GM12878 (cell line): ENCODE results near the gene PNRC1. TPM values are rescaled to one million over a fixed set of nuclear protein-coding genes. Genes with fewer than 3 reads are reported as not detected.

Source experiments
- ATAC-seq: fragments of 200-7000 bp; cut with Tn5 transposase; 3 replicates; pipeline ENCODE4 v1.9.1; 2020; ENCODE audit warnings: mild to moderate bottlenecking, moderate library complexity
- BruUV-seq: library from RNA; stranded (reverse); fragments of 400-500 nt; replicated peaks from 2 replicates; lab custom pipeline; 2021; lab: Mats Ljungman, UMichigan
- CTCF ChIA-PET: fragments of 300-600 bp; sonication (Branson Sonifier 250); formaldehyde crosslinking; extraction: SDS; loops from one replicate; lab custom pipeline; 2021; ENCODE audit warnings: inconsistent platforms; lab: Yijun Ruan, JAX
- POLR2A ChIA-PET: fragments of 350-600 bp; formaldehyde crosslinking; extraction: SDS; loops from one replicate; lab custom pipeline; 2021; ENCODE audit warnings: inconsistent platforms; lab: Charles Lee
- RAD21 ChIA-PET: fragments of 300-600 bp; sonication (Branson Sonifier 250); formaldehyde crosslinking; loops from one replicate; lab custom pipeline; 2023; ENCODE audit warnings: antibody characterized with exemption; ENCODE audit not compliant: unreplicated experiment; lab: Charles Lee
- SMC1A ChIA-PET: fragments of 300-600 bp; sonication (Branson Sonifier 250); formaldehyde crosslinking; loops from one replicate; lab custom pipeline; 2023; ENCODE audit not compliant: unreplicated experiment, uncharacterized antibody; lab: Charles Lee
- DNase-seq: peaks from one replicate; pipeline ENCODE4 v3.0.0-alpha.2; 2011; ENCODE audit warnings: low read depth, low spot score
- FAIRE-seq: peaks from 3 replicates; lab custom pipeline; 2011; peaks lifted over from hg19 to GRCh38; lab: Jason Lieb, UNC
- H2AFZ ChIP-seq: 2 replicates; pipeline ENCODE4 v1.6.0; 2011; ENCODE audit warnings: low read depth, low read length, control low read depth; ENCODE audit not compliant: control insufficient read depth
- H3K27ac ChIP-seq: 2 replicates; pipeline ENCODE4 v1.5.1; 2011; ENCODE audit warnings: control low read depth; ENCODE audit not compliant: control insufficient read depth, insufficient read depth
- H3K27me3 ChIP-seq, 2 experiments: replicated peaks in 1 of 2; 2 replicates each; pipeline versions ENCODE4 v1.6.0 to v1.6.1; 2011; ENCODE audit warnings: low read length in 1 of 2; ENCODE audit not compliant: control insufficient read depth in 2 of 2, insufficient read depth in 2 of 2
- H3K36me3 ChIP-seq, 2 experiments: 2 replicates each; pipeline ENCODE4 v1.5.1; 2011; ENCODE audit warnings: low read length in 1 of 2; ENCODE audit not compliant: control insufficient read depth in 2 of 2, insufficient read depth in 2 of 2
- H3K4me1 ChIP-seq: 2 replicates; pipeline ENCODE4 v1.6.1; 2011; ENCODE audit warnings: mild to moderate bottlenecking, low read length, moderate library complexity, mixed read lengths; ENCODE audit not compliant: control insufficient read depth, insufficient read depth
- H3K4me2 ChIP-seq: 2 replicates; pipeline ENCODE4 v1.6.0; 2011; ENCODE audit warnings: control low read depth; ENCODE audit not compliant: control insufficient read depth, insufficient read depth
- H3K4me3 ChIP-seq: fragments of 200-600 bp; sonication (generic); 2 replicates; pipeline ENCODE4 v1.5.1; 2016
- H3K79me2 ChIP-seq: 2 replicates; pipeline ENCODE4 v1.6.0; 2011; ENCODE audit warnings: low read length; ENCODE audit not compliant: control insufficient read depth, insufficient read depth
- H3K9ac ChIP-seq: 2 replicates; pipeline ENCODE4 v1.8.0; 2011; ENCODE audit warnings: low read length, control low read depth, mixed read lengths; ENCODE audit not compliant: control insufficient read depth, insufficient read depth
- H3K9me3 ChIP-seq: replicated peaks from 3 replicates; pipeline ENCODE4 v1.5.1; 2011; ENCODE audit warnings: mild to moderate bottlenecking, low read length; ENCODE audit not compliant: control insufficient read depth, insufficient read depth
- H4K20me1 ChIP-seq: 2 replicates; pipeline ENCODE4 v1.6.0; 2011; ENCODE audit not compliant: control insufficient read depth, insufficient read depth
- CHD4 ChIP-seq: fragments of 200-600 bp; sonication (generic); IDR thresholded peaks from 2 replicates; pipeline ENCODE4 v1.6.1; 2016; ENCODE audit warnings: mild to moderate bottlenecking
- FOXK2 ChIP-seq: fragments of 450-650 bp; IDR thresholded peaks from 2 replicates; pipeline ENCODE4 v1.6.1; 2017; ENCODE audit warnings: mild to moderate bottlenecking, moderate library complexity
- HDAC6 ChIP-seq: fragments of 200-600 bp; sonication (generic); IDR thresholded peaks from one replicate; pipeline ENCODE4 v1.8.0; 2017; ENCODE audit warnings: antibody characterized with exemption; ENCODE audit not compliant: unreplicated experiment
- MEF2A ChIP-seq: IDR thresholded peaks from 2 replicates; pipeline ENCODE4 v1.6.1; 2011; ENCODE audit warnings: low read depth, mild to moderate bottlenecking, low read length, moderate library complexity; ENCODE audit not compliant: insufficient read depth
- PML ChIP-seq: IDR thresholded peaks from 2 replicates; pipeline ENCODE4 v1.6.1; 2012; ENCODE audit warnings: low read length, inconsistent platforms
- in situ Hi-C: fragments of 300-500 bp; cut with MboI; formaldehyde crosslinking; loops from 9 replicates; pipeline ENCODE4 v1.14.3; 2018; ENCODE audit warnings: mixed read lengths
- intact Hi-C: fragments of 100-400 bp; cut with micrococcal nuclease; formaldehyde crosslinking; loops from one replicate; pipeline ENCODE4 v1.14.2; 2022; ENCODE audit not compliant: unreplicated experiment
- polyA plus RNA-seq, 11 experiments: library from polyadenylated mRNA; depleted of rRNA in 4 of 11; unstranded in 6 of 11; stranded (reverse) in 5 of 11; fragments of >200 nt; fragmentation: Nextera tagmentation in 4 of 11; fragmentation: Illumina TruSeq in 1 of 11; extraction: Ambion mirVana in 4 of 11; extraction: Trizol in 1 of 11; gene quantifications; 1 replicate in 1 of 11; 2 replicates in 10 of 11; pipeline versions ENCODE4 v1.2.1 to v1.2.3, GENCODE V29; 2011 to 2016; ENCODE audit warnings: inconsistent platforms in 2 of 11, missing spikeins in 2 of 11, low read depth in 1 of 11
- total RNA-seq, 4 experiments: library from RNA; depleted of rRNA in 3 of 4; stranded (reverse); fragments of >200 nt in 3 of 4; fragmentation: Illumina TruSeq in 1 of 4; extraction: Trizol in 1 of 4; gene quantifications; 2 replicates each; pipeline versions ENCODE4 v1.2.1 to v1.2.3, GENCODE V29; 2013 to 2021
- TF ChIP-seq, protein P1 (sequence below): fragments of 450-650 bp; formaldehyde crosslinking; IDR thresholded peaks from 2 replicates; pipeline ENCODE4 v1.5.0; 2022; ENCODE audit warnings: mild to moderate bottlenecking, missing genetic modification characterization
- TF ChIP-seq, protein P2 (sequence below): fragments of 450-650 bp; IDR thresholded peaks from 2 replicates; pipeline ENCODE4 v1.6.1; 2017; ENCODE audit warnings: mild to moderate bottlenecking, moderate library complexity
- TF ChIP-seq, protein P3 (sequence below): fragments of 450-650 bp; IDR thresholded peaks from 2 replicates; pipeline ENCODE4 v1.6.1; 2016; ENCODE audit warnings: mild to moderate bottlenecking

The PNRC1 gene
- total and polyA plus RNA-seq, 10 of the 15 experiments (the other 5 are each of a cell fraction or from before 2014, with no cell fraction given) = 7.6 to 66.0 (median 33.1) TPM

DNA sequence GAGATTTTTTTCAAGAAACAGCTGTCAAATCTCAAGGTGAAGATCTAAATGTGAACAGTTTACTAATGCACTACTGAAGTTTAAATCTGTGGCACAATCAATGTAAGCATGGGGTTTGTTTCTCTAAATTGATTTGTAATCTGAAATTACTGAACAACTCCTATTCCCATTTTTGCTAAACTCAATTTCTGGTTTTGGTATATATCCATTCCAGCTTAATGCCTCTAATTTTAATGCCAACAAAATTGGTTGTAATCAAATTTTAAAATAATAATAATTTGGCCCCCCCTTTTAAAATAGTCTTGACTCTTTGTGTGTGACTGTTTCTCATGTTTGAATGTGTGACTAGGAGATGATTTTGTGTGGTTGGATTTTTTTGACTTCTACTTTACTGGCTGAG is 4.0 kb downstream of the PNRC1 start:
- ATAC-seq (no peak), DNase-seq (no peak), FAIRE-seq (no peak)
- no peak for TF ChIP-seq MEF2A
- TF ChIP-seq, protein P1, sequence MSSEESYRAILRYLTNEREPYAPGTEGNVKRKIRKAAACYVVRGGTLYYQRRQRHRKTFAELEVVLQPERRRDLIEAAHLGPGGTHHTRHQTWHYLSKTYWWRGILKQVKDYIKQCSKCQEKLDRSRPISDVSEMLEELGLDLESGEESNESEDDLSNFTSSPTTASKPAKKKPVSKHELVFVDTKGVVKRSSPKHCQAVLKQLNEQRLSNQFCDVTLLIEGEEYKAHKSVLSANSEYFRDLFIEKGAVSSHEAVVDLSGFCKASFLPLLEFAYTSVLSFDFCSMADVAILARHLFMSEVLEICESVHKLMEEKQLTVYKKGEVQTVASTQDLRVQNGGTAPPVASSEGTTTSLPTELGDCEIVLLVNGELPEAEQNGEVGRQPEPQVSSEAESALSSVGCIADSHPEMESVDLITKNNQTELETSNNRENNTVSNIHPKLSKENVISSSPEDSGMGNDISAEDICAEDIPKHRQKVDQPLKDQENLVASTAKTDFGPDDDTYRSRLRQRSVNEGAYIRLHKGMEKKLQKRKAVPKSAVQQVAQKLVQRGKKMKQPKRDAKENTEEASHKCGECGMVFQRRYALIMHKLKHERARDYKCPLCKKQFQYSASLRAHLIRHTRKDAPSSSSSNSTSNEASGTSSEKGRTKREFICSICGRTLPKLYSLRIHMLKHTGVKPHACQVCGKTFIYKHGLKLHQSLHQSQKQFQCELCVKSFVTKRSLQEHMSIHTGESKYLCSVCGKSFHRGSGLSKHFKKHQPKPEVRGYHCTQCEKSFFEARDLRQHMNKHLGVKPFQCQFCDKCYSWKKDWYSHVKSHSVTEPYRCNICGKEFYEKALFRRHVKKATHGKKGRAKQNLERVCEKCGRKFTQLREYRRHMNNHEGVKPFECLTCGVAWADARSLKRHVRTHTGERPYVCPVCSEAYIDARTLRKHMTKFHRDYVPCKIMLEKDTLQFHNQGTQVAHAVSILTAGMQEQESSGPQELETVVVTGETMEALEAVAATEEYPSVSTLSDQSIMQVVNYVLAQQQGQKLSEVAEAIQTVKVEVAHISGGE (CRISPR knock-in tag) = no peak
- TF ChIP-seq FOXK2 = no peak
- TF ChIP-seq, protein P2, sequence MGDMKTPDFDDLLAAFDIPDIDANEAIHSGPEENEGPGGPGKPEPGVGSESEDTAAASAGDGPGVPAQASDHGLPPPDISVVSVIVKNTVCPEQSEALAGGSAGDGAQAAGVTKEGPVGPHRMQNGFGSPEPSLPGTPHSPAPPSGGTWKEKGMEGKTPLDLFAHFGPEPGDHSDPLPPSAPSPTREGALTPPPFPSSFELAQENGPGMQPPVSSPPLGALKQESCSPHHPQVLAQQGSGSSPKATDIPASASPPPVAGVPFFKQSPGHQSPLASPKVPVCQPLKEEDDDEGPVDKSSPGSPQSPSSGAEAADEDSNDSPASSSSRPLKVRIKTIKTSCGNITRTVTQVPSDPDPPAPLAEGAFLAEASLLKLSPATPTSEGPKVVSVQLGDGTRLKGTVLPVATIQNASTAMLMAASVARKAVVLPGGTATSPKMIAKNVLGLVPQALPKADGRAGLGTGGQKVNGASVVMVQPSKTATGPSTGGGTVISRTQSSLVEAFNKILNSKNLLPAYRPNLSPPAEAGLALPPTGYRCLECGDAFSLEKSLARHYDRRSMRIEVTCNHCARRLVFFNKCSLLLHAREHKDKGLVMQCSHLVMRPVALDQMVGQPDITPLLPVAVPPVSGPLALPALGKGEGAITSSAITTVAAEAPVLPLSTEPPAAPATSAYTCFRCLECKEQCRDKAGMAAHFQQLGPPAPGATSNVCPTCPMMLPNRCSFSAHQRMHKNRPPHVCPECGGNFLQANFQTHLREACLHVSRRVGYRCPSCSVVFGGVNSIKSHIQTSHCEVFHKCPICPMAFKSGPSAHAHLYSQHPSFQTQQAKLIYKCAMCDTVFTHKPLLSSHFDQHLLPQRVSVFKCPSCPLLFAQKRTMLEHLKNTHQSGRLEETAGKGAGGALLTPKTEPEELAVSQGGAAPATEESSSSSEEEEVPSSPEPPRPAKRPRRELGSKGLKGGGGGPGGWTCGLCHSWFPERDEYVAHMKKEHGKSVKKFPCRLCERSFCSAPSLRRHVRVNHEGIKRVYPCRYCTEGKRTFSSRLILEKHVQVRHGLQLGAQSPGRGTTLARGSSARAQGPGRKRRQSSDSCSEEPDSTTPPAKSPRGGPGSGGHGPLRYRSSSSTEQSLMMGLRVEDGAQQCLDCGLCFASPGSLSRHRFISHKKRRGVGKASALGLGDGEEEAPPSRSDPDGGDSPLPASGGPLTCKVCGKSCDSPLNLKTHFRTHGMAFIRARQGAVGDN = no peak
- no peak for TF ChIP-seq PML
- TF ChIP-seq CHD4 = no peak
- no peak for TF ChIP-seq HDAC6
- TF ChIP-seq, protein P3, sequence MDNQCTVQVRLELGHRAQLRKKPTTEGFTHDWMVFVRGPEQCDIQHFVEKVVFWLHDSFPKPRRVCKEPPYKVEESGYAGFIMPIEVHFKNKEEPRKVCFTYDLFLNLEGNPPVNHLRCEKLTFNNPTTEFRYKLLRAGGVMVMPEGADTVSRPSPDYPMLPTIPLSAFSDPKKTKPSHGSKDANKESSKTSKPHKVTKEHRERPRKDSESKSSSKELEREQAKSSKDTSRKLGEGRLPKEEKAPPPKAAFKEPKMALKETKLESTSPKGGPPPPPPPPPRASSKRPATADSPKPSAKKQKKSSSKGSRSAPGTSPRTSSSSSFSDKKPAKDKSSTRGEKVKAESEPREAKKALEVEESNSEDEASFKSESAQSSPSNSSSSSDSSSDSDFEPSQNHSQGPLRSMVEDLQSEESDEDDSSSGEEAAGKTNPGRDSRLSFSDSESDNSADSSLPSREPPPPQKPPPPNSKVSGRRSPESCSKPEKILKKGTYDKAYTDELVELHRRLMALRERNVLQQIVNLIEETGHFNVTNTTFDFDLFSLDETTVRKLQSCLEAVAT = no peak
- no TSS peak for BruUV-seq
- Histone ChIP-seq H3K4me2 (peak overlapping the region; percentile 45), H3K27ac (no peak overlapping the region), H4K20me1 (peaks cover 3% of the 10 kb centered on the region; the same call in 1 of the 2 replicates), H2AFZ (no peak overlapping the region), H3K4me3 (peak overlapping the region; percentile 92; the same call in 1 of the 2 replicates), H3K27me3 (no peaks in the 10 kb centered on the region), H3K79me2 (peaks cover 46% of the 10 kb centered on the region), H3K4me1 (no peaks in the 10 kb centered on the region), H3K9me3 (no peaks in the 10 kb centered on the region), H3K36me3 (peaks cover 3 to 16% of the 10 kb centered on the region in 2 experiments), H3K9ac (no peak overlapping the region)
- in situ Hi-C loops (no loop called here), intact Hi-C loops (no loop called here)
- SMC1A ChIA-PET = interaction anchor here (1.7 to 2.2 kb wide), 4 partner anchors 10 to 553 kb away, joined by 3 to 8 read pairs (median 6); no protein-coding TSS in a partner anchor
- POLR2A ChIA-PET = interaction anchor here (1.3 to 1.4 kb wide), 2 partner anchors 15 to 60 kb away, joined by 3 to 6 read pairs; no protein-coding TSS in a partner anchor
- RAD21 ChIA-PET = interaction anchor here (2.4 kb wide), 1 partner anchor 61 kb away, joined by 8 read pairs; the partner anchor contains the start of gene PM20D2
- CTCF ChIA-PET = no interaction called here
